K562 (cell line): ENCODE measurements around the gene ZNF407. TPM values are rescaled to one million over a fixed set of nuclear protein-coding genes. Genes with fewer than 3 reads are reported as not detected.

Experiments used
- ATAC-seq: fragments of 200-7000 bp; cut with Tn5 transposase; 3 replicates; pipeline ENCODE4 v1.9.1; 2020; ENCODE audit warnings: moderate library complexity
- BruUV-seq: library from RNA; stranded (reverse); fragments of 400-500 nt; replicated peaks from 2 replicates; lab custom pipeline; 2021; lab: Mats Ljungman, UMichigan
- CTCF ChIA-PET: fragments of 300-600 bp; formaldehyde crosslinking; extraction: SDS; loops from one replicate; lab custom pipeline; 2021; ENCODE audit warnings: low intra/inter-chr PET ratio; lab: Yijun Ruan, JAX
- POLR2A ChIA-PET: fragments of 300-600, 350-650 bp; sonication (Branson Sonifier 250); formaldehyde crosslinking; extraction: SDS; loops from one replicate; lab custom pipeline; 2021; ENCODE audit warnings: antibody characterized with exemption, inconsistent platforms; lab: Yijun Ruan, JAX
- DNase-seq, 4 experiments: peaks; one replicate each; pipeline versions ENCODE4 v3.0.0 to v3.0.0-alpha.2; 2011 to 2018; ENCODE audit warnings: low spot score in 3 of 4, mixed read lengths in 3 of 4; ENCODE audit errors: extremely low read depth in 1 of 4
- FAIRE-seq: peaks from 2 replicates; lab custom pipeline; 2011; peaks lifted over from hg19 to GRCh38; lab: Jason Lieb, UNC
- H2AFZ ChIP-seq: 2 replicates; pipeline ENCODE4 v1.6.0; 2011; ENCODE audit warnings: low read depth, low read length, control low read depth, inconsistent platforms
- H3K27ac ChIP-seq: fragments of 200-600 bp; 3 replicates; pipeline ENCODE4 v1.8.0; 2011; ENCODE audit warnings: low read depth, mild to moderate bottlenecking, control low read depth, inconsistent platforms, low read length, moderate library complexity, mixed read lengths; ENCODE audit errors: extremely low read depth
- H3K27me3 ChIP-seq, 2 experiments: fragments of 300-600 bp in 1 of 2; 2 replicates in 1 of 2; 3 replicates in 1 of 2; pipeline versions ENCODE4 v1.6.0 to v1.8.0; 2011; ENCODE audit warnings: inconsistent platforms in 2 of 2, low read length in 2 of 2, mild to moderate bottlenecking in 1 of 2, mixed read lengths in 1 of 2, moderate library complexity in 1 of 2; ENCODE audit not compliant: control insufficient read depth in 2 of 2, insufficient read depth in 2 of 2
- H3K36me3 ChIP-seq: fragments of 300-600 bp; 3 replicates; pipeline ENCODE4 v1.8.0; 2011; ENCODE audit warnings: mild to moderate bottlenecking, low read length, inconsistent platforms; ENCODE audit not compliant: control insufficient read depth, insufficient read depth
- H3K4me1 ChIP-seq, 2 experiments: fragments of 200-600 bp in 1 of 2; replicated peaks in 1 of 2; 2 replicates in 1 of 2; 3 replicates in 1 of 2; pipeline versions ENCODE4 v1.5.1 to v1.8.0; 2011; ENCODE audit warnings: inconsistent platforms in 2 of 2, low read length in 2 of 2, mild to moderate bottlenecking in 1 of 2, mixed read lengths in 1 of 2, moderate library complexity in 1 of 2; ENCODE audit not compliant: control insufficient read depth in 2 of 2, insufficient read depth in 2 of 2
- H3K4me2 ChIP-seq: 2 replicates; pipeline ENCODE4 v1.6.1; 2011; ENCODE audit warnings: low read length, control low read depth, inconsistent platforms, mixed read lengths; ENCODE audit not compliant: insufficient read depth
- H3K4me3 ChIP-seq: fragments of 200-600 bp; sonication (generic), shearing (Covaris generic); 2 replicates; pipeline ENCODE4 v1.5.1; 2016; ENCODE audit warnings: control low read depth, inconsistent platforms
- H3K79me2 ChIP-seq: fragments of 200-600 bp; 3 replicates; pipeline ENCODE4 v1.8.0; 2011; ENCODE audit warnings: low read length, inconsistent platforms; ENCODE audit not compliant: control insufficient read depth, insufficient read depth
- H3K9ac ChIP-seq, 2 experiments: 2 replicates each; pipeline versions ENCODE4 v1.6.0 to v1.6.1; 2011; ENCODE audit warnings: low read depth in 2 of 2, low read length in 2 of 2, control low read depth in 1 of 2, inconsistent platforms in 1 of 2, mild to moderate bottlenecking in 1 of 2, mixed read lengths in 1 of 2; ENCODE audit not compliant: insufficient read depth in 1 of 2
- H3K9me1 ChIP-seq: one replicate; pipeline ENCODE4 v1.6.0; 2011; ENCODE audit warnings: inconsistent platforms, mild to moderate bottlenecking, low read length, moderate library complexity; ENCODE audit not compliant: control insufficient read depth, insufficient read depth
- H3K9me3 ChIP-seq: replicated peaks from 2 replicates; pipeline ENCODE4 v1.5.1; 2011; ENCODE audit warnings: low read depth, low read length, inconsistent platforms; ENCODE audit not compliant: control insufficient read depth, insufficient read depth
- H4K20me1 ChIP-seq: replicated peaks from 2 replicates; pipeline ENCODE4 v1.6.1; 2011; ENCODE audit warnings: low read length, inconsistent platforms, mixed read lengths; ENCODE audit not compliant: control insufficient read depth, insufficient read depth
- ASH1L ChIP-seq: fragments of 450-650 bp; IDR thresholded peaks from 2 replicates; pipeline ENCODE4 v1.6.1; 2018; ENCODE audit warnings: borderline replicate concordance, mild to moderate bottlenecking, low read depth; ENCODE audit not compliant: partially characterized antibody
- CBFA2T3 ChIP-seq: fragments of 450-650 bp; IDR thresholded peaks from 2 replicates; pipeline ENCODE4 v1.6.1; 2017
- EP400 ChIP-seq: fragments of 450-650 bp; IDR thresholded peaks from 2 replicates; pipeline ENCODE4 v1.6.1; 2017; ENCODE audit warnings: antibody characterized with exemption, mild to moderate bottlenecking, moderate library complexity
- HDAC1 ChIP-seq, 2 experiments: fragments of 450-650 bp; IDR thresholded peaks; 2 replicates each; pipeline ENCODE4 v1.6.1; 2016 to 2017; ENCODE audit warnings: inconsistent platforms in 1 of 2, mild to moderate bottlenecking in 1 of 2, moderate library complexity in 1 of 2
- HDAC2 ChIP-seq: fragments of 450-650 bp; IDR thresholded peaks from 2 replicates; pipeline ENCODE4 v1.6.1; 2016; ENCODE audit warnings: mild to moderate bottlenecking
- NCOA4 ChIP-seq: fragments of 450-650 bp; IDR thresholded peaks from 2 replicates; pipeline ENCODE4 v1.6.1; 2018; ENCODE audit warnings: mild to moderate bottlenecking; ENCODE audit not compliant: partially characterized antibody
- PKNOX1 ChIP-seq: fragments of 450-650 bp; IDR thresholded peaks from 2 replicates; pipeline ENCODE4 v1.6.1; 2016
- REST ChIP-seq, 2 experiments: fragments of 450-650 bp; formaldehyde crosslinking in 1 of 2; IDR thresholded peaks; 2 replicates each; pipeline versions ENCODE4 v1.4.0 to v1.6.1; 2014 to 2020; ENCODE audit warnings: mild to moderate bottlenecking in 2 of 2, borderline replicate concordance in 1 of 2, low read depth in 1 of 2
- ZNF354B ChIP-seq: fragments of 250-450 bp; sonication (Bioruptor Pico); IDR thresholded peaks from 2 replicates; pipeline ENCODE4 v1.4.0; 2020
- WGBS: fragments of 100-300 bp; shearing (Covaris generic); methylation state at CpG from one replicate; pipeline ENCODE4 v1.1.6; 2016; ENCODE audit warnings: low coverage, mixed read lengths; ENCODE audit not compliant: insufficient coverage; ENCODE audit errors: missing lambda C conversion rate; 5-methylcytosine and 5-hydroxymethylcytosine counted together
- in situ Hi-C: fragments of 300-500 bp; cut with MboI; formaldehyde crosslinking; loops from 4 replicates; pipeline ENCODE4 v1.15.0; 2018; ENCODE audit warnings: inconsistent platforms, mixed read lengths
- intact Hi-C: fragments of 100-400 bp; cut with micrococcal nuclease; formaldehyde crosslinking; loops from 2 replicates; pipeline ENCODE4 v1.14.2; 2022
- polyA plus RNA-seq, 8 experiments: library from polyadenylated mRNA; depleted of rRNA in 4 of 8; stranded (reverse) in 5 of 8; unstranded in 3 of 8; fragments of >200 nt; fragmentation: Nextera tagmentation in 2 of 8; fragmentation: Illumina TruSeq in 1 of 8; extraction: Ambion mirVana in 2 of 8; extraction: Trizol in 1 of 8; gene quantifications; 2 replicates each; pipeline versions ENCODE4 v1.2.1 to v1.2.3, GENCODE V29; 2011 to 2014; ENCODE audit warnings: inconsistent platforms in 1 of 8, missing spikeins in 1 of 8
- total RNA-seq, 7 experiments: library from RNA; depleted of rRNA in 6 of 7; stranded (reverse); fragments of >200 nt in 6 of 7; fragmentation: Illumina TruSeq in 2 of 7; extraction: Trizol in 2 of 7; gene quantifications; 2 replicates each; pipeline versions ENCODE4 v1.2.1 to v1.2.3, GENCODE V29; 2011 to 2021; ENCODE audit warnings: low replicate concordance in 1 of 7

The ZNF407 gene
- total and polyA plus RNA-seq, 9 of the 15 experiments (the other 6 are each of a cell fraction or from before 2014, with no cell fraction given), result 0.21 to 5.4 (median 2.3) TPM

- no peak overlapping the region for H3K9ac ChIP-seq
- no peak for DNase-seq
- BruUV-seq, result no TSS peak
- FAIRE-seq, result no peak
- no peaks in the 10 kb centered on the region for H3K9me1 ChIP-seq
- in situ Hi-C loops, result no loop called here
- ATAC-seq, result no peak
- ChIA-PET POLR2A (no interaction called here), CTCF (no interaction called here)
- no peak for TF ChIP-seq EP400
- no peak for TF ChIP-seq NCOA4
- TF ChIP-seq PKNOX1, result peak; percentile 75
- TF ChIP-seq HDAC1 (IDR thresholded peaks at IDR 0.05), result no peak
- no peak for TF ChIP-seq ZNF354B
- TF ChIP-seq REST (IDR thresholded peaks at IDR 0.05; ENCODE audit: borderline replicate concordance), result no peak
- no peak for TF ChIP-seq REST (CRISPR knock-in tag; IDR thresholded peaks at IDR 0.05; ENCODE audit: low read depth)
- no peak for TF ChIP-seq CBFA2T3
- TF ChIP-seq HDAC2, result no peak
- no peak for TF ChIP-seq ASH1L
- H3K79me2 ChIP-seq, result no peaks in the 10 kb centered on the region
- no peak overlapping the region for H3K4me2 ChIP-seq
- H3K4me1 ChIP-seq, result no peaks in the 10 kb centered on the region
- H3K27me3 ChIP-seq, result no peaks in the 10 kb centered on the region
- H3K36me3 ChIP-seq, result no peaks in the 10 kb centered on the region
- WGBS, result 28% methylated on average over 4 of the region's 4 CpGs
- H3K4me3 ChIP-seq, result no peak overlapping the region
- no peak overlapping the region for H3K27ac ChIP-seq
- H2AFZ ChIP-seq, result no peak overlapping the region
- H4K20me1 ChIP-seq, result no peaks in the 10 kb centered on the region
- intact Hi-C loops, result no loop called here
- H3K9me3 ChIP-seq, result no peaks in the 10 kb centered on the region
Observed at GRCh38 chr18:74989134-74989533, 391.5 kb downstream of the ZNF407 start.
